Naive thymus-derived CD4-positive, alpha-beta T cell (primary cell): ENCODE data around the gene SELENOS. TPM values are rescaled to one million over a fixed set of nuclear protein-coding genes. Genes with fewer than 3 reads are reported as not detected.
A peak's percentile ranks its signal among the peaks of the same experiment; 100 is the strongest.

ENCODE experiments used
- ATAC-seq: fragments of 150-1000 bp; cut with Tn5 transposase; 2 replicates; pipeline ENCODE4 v1.10.0; 2021; ENCODE audit warnings: mild to moderate bottlenecking, moderate library complexity
- CTCF ChIA-PET: fragments of 350-600 bp; sonication (Branson Sonifier 250); formaldehyde crosslinking; loops from one replicate; lab custom pipeline; 2021; ENCODE audit warnings: antibody characterized with exemption; lab: Charles Lee
- POLR2A ChIA-PET: fragments of 350-600 bp; sonication (Branson Sonifier 250); formaldehyde crosslinking; loops from one replicate; lab custom pipeline; 2021; ENCODE audit warnings: antibody characterized with exemption, inconsistent platforms; lab: Charles Lee
- DNase-seq, 9 donors: peaks; one replicate each; pipeline versions ENCODE4 v3.0.0 to v3.0.0-alpha.2; 2020 to 2022; ENCODE audit warnings: mixed read lengths in 1 of 9
- H3K27ac ChIP-seq: one replicate; pipeline ENCODE4 v1.7.0; 2013; ENCODE audit warnings: mild to moderate bottlenecking, low read depth, low read length, moderate library complexity
- H3K27me3 ChIP-seq, 2 donors: one replicate each; pipeline ENCODE4 v1.7.0; 2013; ENCODE audit warnings: low read length in 2 of 2, mild to moderate bottlenecking in 2 of 2, moderate library complexity in 2 of 2; ENCODE audit not compliant: control insufficient read depth in 2 of 2, insufficient read depth in 2 of 2
- H3K36me3 ChIP-seq, 3 experiments: 1 replicate in 2 of 3; 2 replicates in 1 of 3; pipeline ENCODE4 v1.7.0; 2013; ENCODE audit warnings: low read length in 3 of 3, mild to moderate bottlenecking in 3 of 3, moderate library complexity in 1 of 3; ENCODE audit not compliant: insufficient read depth in 3 of 3, control insufficient read depth in 2 of 3
- H3K4me1 ChIP-seq, 2 donors: one replicate each; pipeline ENCODE4 v1.7.0; 2013; ENCODE audit warnings: low read length in 2 of 2, mild to moderate bottlenecking in 2 of 2, moderate library complexity in 1 of 2; ENCODE audit not compliant: control insufficient read depth in 2 of 2, insufficient read depth in 2 of 2
- H3K4me3 ChIP-seq: 2 replicates; pipeline ENCODE4 v1.7.0; 2013; ENCODE audit warnings: mild to moderate bottlenecking, low read length
- H3K9me3 ChIP-seq, 3 experiments: 1 replicate in 2 of 3; 2 replicates in 1 of 3; pipeline ENCODE4 v1.7.0; 2013; ENCODE audit warnings: low read length in 3 of 3; ENCODE audit not compliant: control insufficient read depth in 2 of 3
- H3K27ac Mint-ChIP-seq, 9 donors: one replicate each; pipeline ENCODE4 v1.8.0; 2020 to 2022; ENCODE audit warnings: mixed read lengths in 9 of 9, mild to moderate bottlenecking in 8 of 9, moderate library complexity in 5 of 9, inconsistent platforms in 2 of 9
- H3K27me3 Mint-ChIP-seq, 5 donors: one replicate each; pipeline ENCODE4 v1.8.0; 2021 to 2022; ENCODE audit warnings: mixed read lengths in 5 of 5, mild to moderate bottlenecking in 1 of 5
- H3K36me3 Mint-ChIP-seq, 5 donors: one replicate each; pipeline ENCODE4 v1.8.0; 2020 to 2022; ENCODE audit warnings: mixed read lengths in 5 of 5, mild to moderate bottlenecking in 3 of 5, inconsistent platforms in 1 of 5
- H3K4me1 Mint-ChIP-seq, 7 donors: one replicate each; pipeline ENCODE4 v1.8.0; 2020 to 2022; ENCODE audit warnings: mixed read lengths in 7 of 7, mild to moderate bottlenecking in 3 of 7, inconsistent platforms in 1 of 7
- H3K4me3 Mint-ChIP-seq, 10 donors: one replicate each; pipeline ENCODE4 v1.8.0; 2020 to 2022; ENCODE audit warnings: mild to moderate bottlenecking in 10 of 10, mixed read lengths in 10 of 10, moderate library complexity in 6 of 10, inconsistent platforms in 2 of 10
- H3K9me3 Mint-ChIP-seq, 11 donors: one replicate each; pipeline ENCODE4 v1.8.0; 2020 to 2022; ENCODE audit warnings: mixed read lengths in 11 of 11, mild to moderate bottlenecking in 4 of 11, inconsistent platforms in 1 of 11, moderate library complexity in 1 of 11
- intact Hi-C, 2 donors: fragments of 100-400 bp; cut with micrococcal nuclease; formaldehyde crosslinking; loops; one replicate each; pipeline ENCODE4 v1.15.1; 2023
- polyA plus RNA-seq, 2 donors: library from polyadenylated mRNA; unstranded; fragments of 300-500 nt; fragmentation: Illumina TruSeq; gene quantifications; one replicate each; pipeline ENCODE4 v1.2.3, GENCODE V29; 2021
- total RNA-seq, 6 experiments: library from RNA in 5 of 6; stranded (reverse) in 5 of 6; gene quantifications; 1 replicate in 5 of 6; 2 replicates in 1 of 6; pipeline ENCODE4 v1.2.3 and lab custom pipeline; 2021 to 2026

Gene SELENOS
- total and polyA plus RNA-seq, 7 experiments from 2014 or later: 24.8 to 48.2 (median 39.4) TPM

- Mint-ChIP-seq H3K9me3 (peaks cover 0 to 3% (median 0%) of the 10 kb centered on the region in 11 donors), H3K27ac (no peak overlapping the region), H3K27me3 (peaks cover 5 to 36% (median 21%) of the 10 kb centered on the region in 5 donors), H3K36me3 (peaks cover 0 to 3% (median 0%) of the 10 kb centered on the region in 5 donors), H3K4me3 (no peak overlapping the region), H3K4me1 (peaks cover 12 to 14% (median 13%) of the 10 kb centered on the region in 7 donors)
- Histone ChIP-seq H3K4me3 (no peak overlapping the region), H3K27ac (no peak overlapping the region), H3K9me3 (no peaks in the 10 kb centered on the region), H3K4me1 (peaks cover 5 to 8% of the 10 kb centered on the region in 2 donors), H3K36me3 (no peaks in the 10 kb centered on the region), H3K27me3 (no peaks in the 10 kb centered on the region)
- ChIA-PET POLR2A (no interaction called here), CTCF (interaction anchor here (1.1 kb wide), 1 partner anchor 17 kb away, joined by 3 read pairs; no protein-coding TSS in a partner anchor)
- intact Hi-C loops: no loop called here
- ATAC-seq (no peak), DNase-seq (no peak)
Observed at GRCh38 chr15:101323793-101324523, 46.7 kb upstream of the SELENOS start.

GRCh38 chr15:101322854-101323477, 45.7 kb upstream of the SELENOS start:
- Mint-ChIP-seq H3K9me3 (peaks cover 0 to 3% (median 0%) of the 10 kb centered on the region in 11 donors), H3K36me3 (peaks cover 0 to 3% (median 0%) of the 10 kb centered on the region in 5 donors), H3K4me1 (peaks cover 13 to 14% (median 14%) of the 10 kb centered on the region in 7 donors), H3K4me3 (no peak overlapping the region), H3K27ac (peak overlapping the region in 1 of 9 donors; percentile 13), H3K27me3 (peaks cover 4 to 30% (median 12%) of the 10 kb centered on the region in 5 donors)
- DNase-seq (no peak), ATAC-seq (no peak)
- POLR2A ChIA-PET: no interaction called here
- Histone ChIP-seq H3K36me3 (no peaks in the 10 kb centered on the region), H3K9me3 (no peaks in the 10 kb centered on the region), H3K27ac (no peak overlapping the region), H3K27me3 (no peaks in the 10 kb centered on the region), H3K4me3 (no peak overlapping the region), H3K4me1 (peaks cover 5 to 8% of the 10 kb centered on the region in 2 donors)
- intact Hi-C loops: no loop called here
- CTCF ChIA-PET: no interaction called here

- H3K27me3 ChIP-seq: no peaks in the 10 kb centered on the region
- CTCF ChIA-PET: no interaction called here
Observed at GRCh38 chr15:101322016-101322695, 44.9 kb upstream of the SELENOS start.

GRCh38 chr15:101320501-101321052, 43.3 kb upstream of the SELENOS start:
- DNase-seq: peak; percentile 32 to 75 (median 61)
- POLR2A ChIA-PET: interaction anchor here (0.5 to 2.3 kb wide), 8 partner anchors 12 to 1009 kb away, joined by 3 to 24 read pairs (median 4); partner anchors contain the start of genes SNRPA1 and TARS3
- Histone ChIP-seq H3K27me3 (no peaks in the 10 kb centered on the region), H3K9me3 (no peaks in the 10 kb centered on the region), H3K27ac (peak overlapping the region; percentile 55), H3K4me3 (peak overlapping the region; percentile 68), H3K4me1 (peaks cover 5 to 8% of the 10 kb centered on the region in 2 donors), H3K36me3 (no peaks in the 10 kb centered on the region)
- Mint-ChIP-seq H3K4me1 (peaks cover 13 to 14% (median 14%) of the 10 kb centered on the region in 7 donors), H3K9me3 (peaks cover 0 to 3% (median 0%) of the 10 kb centered on the region in 11 donors), H3K4me3 (peak overlapping the region; percentile 68 to 91 (median 86)), H3K36me3 (peaks cover 0 to 3% (median 0%) of the 10 kb centered on the region in 5 donors), H3K27me3 (peaks cover 2 to 20% (median 9%) of the 10 kb centered on the region in 5 donors), H3K27ac (peak overlapping the region; percentile 88 to 97 (median 94))
- peak; percentile 96 for ATAC-seq
- intact Hi-C loops: loop anchor here (1.0 kb wide), 4 partner anchors 14 to 332 kb away; partner anchors contain the start of genes SNRPA1 (in 2 of the 2) and TM2D3 (in 1 of the 2)
- CTCF ChIA-PET: interaction anchor here (0.8 to 1.8 kb wide), 5 partner anchors 11 to 320 kb away, joined by 3 to 8 read pairs (median 5); partner anchors contain the start of gene SNRPA1

More at GRCh38 chr15:101322016-101322695, 44.9 kb upstream of the SELENOS start:
- Histone ChIP-seq H3K36me3 (no peaks in the 10 kb centered on the region), H3K27ac (no peak overlapping the region), H3K9me3 (no peaks in the 10 kb centered on the region), H3K4me1 (peaks cover 5 to 8% of the 10 kb centered on the region in 2 donors), H3K4me3 (no peak overlapping the region)
- DNase-seq: no peak
- Mint-ChIP-seq H3K9me3 (peaks cover 0 to 3% (median 0%) of the 10 kb centered on the region in 11 donors), H3K27me3 (peaks cover 2 to 25% (median 17%) of the 10 kb centered on the region in 5 donors), H3K36me3 (peaks cover 0 to 3% (median 0%) of the 10 kb centered on the region in 5 donors), H3K4me1 (peaks cover 13 to 14% (median 14%) of the 10 kb centered on the region in 7 donors), H3K4me3 (no peak overlapping the region), H3K27ac (peak overlapping the region in 1 of 9 donors; percentile 31)
- POLR2A ChIA-PET: no interaction called here
- intact Hi-C loops: no loop called here
- no peak for ATAC-seq

- CTCF ChIA-PET: interaction anchor here (1.8 kb wide), 1 partner anchor 13 kb away, joined by 5 read pairs; no protein-coding TSS in a partner anchor
- Mint-ChIP-seq H3K27me3 (peaks cover 0 to 11% (median 6%) of the 10 kb centered on the region in 5 donors), H3K4me3 (no peak overlapping the region), H3K36me3 (peaks cover 0 to 3% (median 0%) of the 10 kb centered on the region in 5 donors), H3K4me1 (peaks cover 13 to 14% (median 14%) of the 10 kb centered on the region in 7 donors), H3K9me3 (peaks cover 0 to 3% (median 0%) of the 10 kb centered on the region in 11 donors), H3K27ac (peak overlapping the region in 3 of 9 donors; percentile 6 to 56 (median 36))
- Histone ChIP-seq H3K36me3 (no peaks in the 10 kb centered on the region), H3K27ac (no peak overlapping the region), H3K4me1 (peaks cover 5 to 8% of the 10 kb centered on the region in 2 donors), H3K4me3 (no peak overlapping the region), H3K27me3 (no peaks in the 10 kb centered on the region), H3K9me3 (no peaks in the 10 kb centered on the region)
- POLR2A ChIA-PET: interaction anchor here (2.3 kb wide), 1 partner anchor 24 kb away, joined by 24 read pairs; the partner anchor contains the start of gene SNRPA1
- intact Hi-C loops: no loop called here
- no peak for ATAC-seq
- DNase-seq: no peak
Observed at GRCh38 chr15:101318839-101319238, 41.6 kb upstream of the SELENOS start.
